ENCODE data around the gene HRK.

DNA sequence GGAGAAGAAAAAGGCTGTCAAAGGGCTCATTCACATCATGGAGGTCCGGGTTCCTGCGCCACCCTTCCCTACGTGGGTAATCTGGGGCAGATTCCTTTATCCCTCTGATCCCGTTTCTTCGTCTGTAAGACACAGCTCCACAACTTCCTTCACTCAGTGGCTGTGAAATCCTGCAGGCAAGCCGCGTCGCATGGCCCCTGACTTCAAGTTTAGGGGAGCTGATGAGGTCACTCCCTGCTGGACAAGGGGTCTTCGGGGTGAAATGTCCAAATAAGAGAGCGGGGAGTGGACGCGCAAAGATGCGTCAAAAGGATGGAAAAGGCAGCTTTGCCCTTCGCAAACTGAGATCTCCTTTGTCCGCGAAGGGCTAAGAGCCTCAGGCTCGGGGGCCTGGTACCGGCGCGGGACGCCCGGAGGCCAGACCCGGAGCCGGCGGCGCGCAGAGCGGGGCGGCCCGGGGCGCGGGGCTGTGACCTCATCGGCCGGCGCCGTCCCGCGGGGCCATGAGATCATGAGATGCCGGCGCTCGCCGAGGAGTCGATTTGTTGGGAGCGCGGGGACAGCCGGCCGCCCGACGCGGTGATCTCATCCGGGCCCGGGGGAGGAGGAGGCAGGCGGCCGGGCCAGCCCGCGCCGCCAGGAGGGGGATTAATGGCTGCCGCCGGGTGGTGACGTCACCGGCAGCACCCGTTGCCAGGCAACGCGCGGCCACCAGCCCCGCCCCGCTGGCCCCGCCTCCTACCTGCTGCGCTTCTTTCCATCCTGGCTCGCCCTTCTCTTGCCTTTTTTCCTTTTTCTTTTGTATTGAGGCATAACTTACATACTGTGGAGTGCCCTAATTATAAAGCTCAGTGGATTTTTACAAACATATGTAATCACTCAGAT lies 62.1 kb downstream of the HRK start:
- TF ChIP-seq, protein P1, sequence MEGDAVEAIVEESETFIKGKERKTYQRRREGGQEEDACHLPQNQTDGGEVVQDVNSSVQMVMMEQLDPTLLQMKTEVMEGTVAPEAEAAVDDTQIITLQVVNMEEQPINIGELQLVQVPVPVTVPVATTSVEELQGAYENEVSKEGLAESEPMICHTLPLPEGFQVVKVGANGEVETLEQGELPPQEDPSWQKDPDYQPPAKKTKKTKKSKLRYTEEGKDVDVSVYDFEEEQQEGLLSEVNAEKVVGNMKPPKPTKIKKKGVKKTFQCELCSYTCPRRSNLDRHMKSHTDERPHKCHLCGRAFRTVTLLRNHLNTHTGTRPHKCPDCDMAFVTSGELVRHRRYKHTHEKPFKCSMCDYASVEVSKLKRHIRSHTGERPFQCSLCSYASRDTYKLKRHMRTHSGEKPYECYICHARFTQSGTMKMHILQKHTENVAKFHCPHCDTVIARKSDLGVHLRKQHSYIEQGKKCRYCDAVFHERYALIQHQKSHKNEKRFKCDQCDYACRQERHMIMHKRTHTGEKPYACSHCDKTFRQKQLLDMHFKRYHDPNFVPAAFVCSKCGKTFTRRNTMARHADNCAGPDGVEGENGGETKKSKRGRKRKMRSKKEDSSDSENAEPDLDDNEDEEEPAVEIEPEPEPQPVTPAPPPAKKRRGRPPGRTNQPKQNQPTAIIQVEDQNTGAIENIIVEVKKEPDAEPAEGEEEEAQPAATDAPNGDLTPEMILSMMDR (IDR thresholded peaks at IDR 0.05), result no peak
- TF ChIP-seq ZFX (IDR thresholded peaks at IDR 0.05; ENCODE audit: borderline replicate concordance), result no peak

Data from 22Rv1 (cell line).